Measurements from ENCODE around the gene MSANTD1. TPM values are rescaled to one million over a fixed set of nuclear protein-coding genes. Genes with fewer than 3 reads are reported as not detected.

Gene MSANTD1
- total RNA-seq, 1 donor from 2014 or later = 1.2 TPM

GRCh38 chr4:3225936-3226335 lies 23.0 kb upstream of the MSANTD1 start:
- Mint-ChIP-seq H3K4me1 (no peaks in the 10 kb centered on the region), H3K9me3 (peaks cover 5% of the 10 kb centered on the region), H3K27me3 (ENCODE audit: low read depth) (no peaks in the 10 kb centered on the region), H3K36me3 (ENCODE audit: low read depth) (peaks cover 19% of the 10 kb centered on the region), H3K27ac (ENCODE audit: unreplicated experiment) (no peak overlapping the region), H3K4me3 (no peak overlapping the region)
- no peak for DNase-seq (ENCODE audit: low read depth, low spot score)
- TF ChIP-seq, protein P1, sequence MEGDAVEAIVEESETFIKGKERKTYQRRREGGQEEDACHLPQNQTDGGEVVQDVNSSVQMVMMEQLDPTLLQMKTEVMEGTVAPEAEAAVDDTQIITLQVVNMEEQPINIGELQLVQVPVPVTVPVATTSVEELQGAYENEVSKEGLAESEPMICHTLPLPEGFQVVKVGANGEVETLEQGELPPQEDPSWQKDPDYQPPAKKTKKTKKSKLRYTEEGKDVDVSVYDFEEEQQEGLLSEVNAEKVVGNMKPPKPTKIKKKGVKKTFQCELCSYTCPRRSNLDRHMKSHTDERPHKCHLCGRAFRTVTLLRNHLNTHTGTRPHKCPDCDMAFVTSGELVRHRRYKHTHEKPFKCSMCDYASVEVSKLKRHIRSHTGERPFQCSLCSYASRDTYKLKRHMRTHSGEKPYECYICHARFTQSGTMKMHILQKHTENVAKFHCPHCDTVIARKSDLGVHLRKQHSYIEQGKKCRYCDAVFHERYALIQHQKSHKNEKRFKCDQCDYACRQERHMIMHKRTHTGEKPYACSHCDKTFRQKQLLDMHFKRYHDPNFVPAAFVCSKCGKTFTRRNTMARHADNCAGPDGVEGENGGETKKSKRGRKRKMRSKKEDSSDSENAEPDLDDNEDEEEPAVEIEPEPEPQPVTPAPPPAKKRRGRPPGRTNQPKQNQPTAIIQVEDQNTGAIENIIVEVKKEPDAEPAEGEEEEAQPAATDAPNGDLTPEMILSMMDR (conservative IDR thresholded peaks at IDR 0.05) = no peak

GRCh38 chr4:3226467-3226866 lies 22.5 kb upstream of the MSANTD1 start:
- Mint-ChIP-seq H3K9me3 (peaks cover 5% of the 10 kb centered on the region), H3K27me3 (ENCODE audit: low read depth) (no peaks in the 10 kb centered on the region), H3K4me3 (no peak overlapping the region), H3K27ac (ENCODE audit: unreplicated experiment) (no peak overlapping the region), H3K4me1 (no peaks in the 10 kb centered on the region), H3K36me3 (ENCODE audit: low read depth) (peaks cover 21% of the 10 kb centered on the region)
- TF ChIP-seq, protein P1 (conservative IDR thresholded peaks at IDR 0.05) = no peak
- no peak for DNase-seq (ENCODE audit: low read depth, low spot score)

DNA sequence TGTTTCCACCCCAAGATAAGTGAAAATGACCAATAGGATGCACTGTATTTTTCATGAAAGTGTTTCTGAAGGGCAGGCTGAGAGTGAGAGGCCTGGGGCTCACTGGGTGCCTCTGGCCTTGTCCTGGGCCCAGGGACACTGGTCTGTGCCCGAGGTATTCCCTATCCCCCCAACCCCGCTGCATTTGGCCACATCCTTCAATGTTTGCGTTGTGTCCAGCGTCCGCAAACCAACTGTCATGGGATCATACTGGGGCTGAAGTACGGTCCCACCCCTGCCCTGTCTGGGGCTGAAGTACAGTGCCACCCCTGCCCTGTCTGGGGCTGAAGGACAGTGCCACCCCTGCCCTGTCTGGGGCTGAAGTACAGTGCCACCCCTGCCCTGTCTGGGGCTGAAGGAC lies 22.0 kb upstream of the MSANTD1 start:
- no peak overlapping the region for H3K27ac Mint-ChIP-seq (ENCODE audit: unreplicated experiment)
- H3K4me3 Mint-ChIP-seq = no peak overlapping the region

GRCh38 chr4:3227878-3228675 lies 20.9 kb upstream of the MSANTD1 start:
- no peaks in the 10 kb centered on the region for H3K27me3 Mint-ChIP-seq (ENCODE audit: low read depth)
- no peak for DNase-seq (ENCODE audit: low read depth, low spot score)
- no peak overlapping the region for H3K4me3 Mint-ChIP-seq
- H3K27ac Mint-ChIP-seq (ENCODE audit: unreplicated experiment) = no peak overlapping the region
- peaks cover 5% of the 10 kb centered on the region for H3K9me3 Mint-ChIP-seq
- H3K4me1 Mint-ChIP-seq = no peaks in the 10 kb centered on the region
- H3K36me3 Mint-ChIP-seq (ENCODE audit: low read depth) = peaks cover 24% of the 10 kb centered on the region
- TF ChIP-seq, protein P1 (conservative IDR thresholded peaks at IDR 0.05) = no peak

More for the DNA sequence above, 22.0 kb upstream of the MSANTD1 start:
- no peak for DNase-seq (ENCODE audit: low read depth, low spot score)
- TF ChIP-seq, protein P1 (conservative IDR thresholded peaks at IDR 0.05) = no peak
- peaks cover 24% of the 10 kb centered on the region for H3K36me3 Mint-ChIP-seq (ENCODE audit: low read depth)
- no peaks in the 10 kb centered on the region for H3K4me1 Mint-ChIP-seq
- H3K9me3 Mint-ChIP-seq = peaks cover 5% of the 10 kb centered on the region
- H3K27me3 Mint-ChIP-seq (ENCODE audit: low read depth) = no peaks in the 10 kb centered on the region

- H3K27me3 Mint-ChIP-seq (ENCODE audit: low read depth) = no peaks in the 10 kb centered on the region
- H3K9me3 Mint-ChIP-seq = peaks cover 5% of the 10 kb centered on the region
- no peaks in the 10 kb centered on the region for H3K4me1 Mint-ChIP-seq
- H3K4me3 Mint-ChIP-seq = no peak overlapping the region
- TF ChIP-seq, protein P1 (conservative IDR thresholded peaks at IDR 0.05) = no peak
- peaks cover 27% of the 10 kb centered on the region for H3K36me3 Mint-ChIP-seq (ENCODE audit: low read depth)
- peak overlapping the region; percentile 63 for H3K27ac Mint-ChIP-seq (ENCODE audit: unreplicated experiment)
- DNase-seq (ENCODE audit: low read depth, low spot score) = no peak
Observed at GRCh38 chr4:3228881-3229280, 20.1 kb upstream of the MSANTD1 start.

All from neural crest cell (in vitro differentiated cells).